Fibroblast of gingiva (primary cell): ENCODE results near the gene TRIM62.
"Not testable (repeated sequence)": the region's sequence is repeated elsewhere in the genome, so short reads cannot be mapped to it uniquely, and the experiment has no call there.

ENCODE experiments used
- DNase-seq: peaks from one replicate; pipeline ENCODE4 v3.0.0-alpha.2; 2011; ENCODE audit warnings: low read depth

TRIM62 gene

GRCh38 chr1:33133478-33134105 is 48.3 kb downstream of the TRIM62 start:
- peak; percentile 86 for DNase-seq

GRCh38 chr1:33132549-33132948 is 49.3 kb downstream of the TRIM62 start:
- DNase-seq = no peak

GRCh38 chr1:33131191-33131590 is 50.7 kb downstream of the TRIM62 start:
- no peak for DNase-seq

- no peak for DNase-seq
These were observed 51.5 kb downstream of the TRIM62 start for GRCh38 chr1:33130297-33130696.

GRCh38 chr1:33128781-33129180 is 53.1 kb downstream of the TRIM62 start:
- no peak for DNase-seq

GRCh38 chr1:33127001-33127823 is 54.6 kb downstream of the TRIM62 start:
- DNase-seq = peak; percentile 99

- DNase-seq = no peak
These were observed 55.3 kb downstream of the TRIM62 start for GRCh38 chr1:33126411-33127000.

GRCh38 chr1:33124647-33125046 is 57.2 kb downstream of the TRIM62 start:
- not testable (repeated sequence) for DNase-seq

GRCh38 chr1:33123266-33123665 is 58.6 kb downstream of the TRIM62 start:
- DNase-seq = no peak

GRCh38 chr1:33122483-33123178 is 59.2 kb downstream of the TRIM62 start:
- no peak for DNase-seq

GRCh38 chr1:33121728-33122127 is 60.1 kb downstream of the TRIM62 start:
- DNase-seq = no peak

- DNase-seq = no peak
These were observed 61.2 kb downstream of the TRIM62 start for GRCh38 chr1:33120436-33121231.

- DNase-seq = no peak
These were observed 62.2 kb downstream of the TRIM62 start for GRCh38 chr1:33119532-33120217.

GRCh38 chr1:33119050-33119449 is 62.8 kb downstream of the TRIM62 start:
- no peak for DNase-seq

- DNase-seq = no peak
These were observed 63.6 kb downstream of the TRIM62 start for GRCh38 chr1:33118274-33118673.

- no peak for DNase-seq
These were observed 64.3 kb downstream of the TRIM62 start for GRCh38 chr1:33117440-33118085.

- peak; percentile 63 for DNase-seq
These were observed 69.9 kb downstream of the TRIM62 start for GRCh38 chr1:33111965-33112364.

GRCh38 chr1:33110477-33110876 is 71.4 kb downstream of the TRIM62 start:
- no peak for DNase-seq

GRCh38 chr1:33100119-33100415 is 81.8 kb downstream of the TRIM62 start:
- DNase-seq = peak; percentile 86

- DNase-seq = peak; percentile 100
These were observed 82.3 kb downstream of the TRIM62 start for GRCh38 chr1:33099290-33100118.
